ENCODE measurements around the gene TDRD15. TPM values are rescaled to one million over a fixed set of nuclear protein-coding genes. Genes with fewer than 3 reads are reported as not detected.

TDRD15 gene
- total RNA-seq, 2 experiments from 2014 or later, result not detected

DNA sequence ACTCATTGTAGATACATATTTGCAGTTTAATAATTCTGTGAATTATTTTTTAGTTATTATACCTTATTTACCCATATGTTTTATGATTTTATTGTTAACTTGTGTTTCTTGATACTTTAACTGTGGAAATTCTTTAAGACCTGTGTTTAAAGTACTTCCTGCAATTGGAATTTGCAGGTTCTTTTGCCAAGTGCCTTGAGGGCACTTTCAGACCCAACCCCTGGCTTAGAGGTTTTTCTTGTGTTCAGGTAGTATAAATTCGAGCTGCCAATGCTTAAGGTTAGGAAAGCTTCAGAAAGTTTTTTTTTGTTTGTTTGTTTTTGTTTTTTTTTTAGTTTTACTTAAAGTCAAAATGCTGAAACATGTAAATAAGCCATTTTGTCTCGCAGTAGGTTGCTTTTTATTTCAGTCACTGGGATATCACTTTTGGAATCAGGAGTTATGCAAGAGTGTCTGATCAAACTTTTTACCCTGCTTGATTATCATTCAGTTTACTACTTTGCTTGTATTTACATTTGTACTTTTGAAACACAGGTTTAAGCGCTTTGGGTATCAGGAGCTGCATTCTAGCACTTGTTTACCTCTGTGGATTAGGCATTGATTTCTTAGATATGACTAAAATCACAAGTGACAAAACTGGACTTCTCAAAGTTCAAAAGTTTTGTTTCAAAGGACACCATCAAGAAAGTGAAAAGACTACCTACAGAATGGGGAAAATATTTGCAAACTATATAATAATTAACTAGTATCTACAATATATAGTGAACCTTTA, 31.8 kb downstream of the TDRD15 start:
- intact Hi-C loops (cut with micrococcal nuclease), result no loop called here
- DNase-seq, result no peak
- no peaks in the 10 kb centered on the region for H3K36me3 Mint-ChIP-seq (ENCODE audit: low read depth)

DNA sequence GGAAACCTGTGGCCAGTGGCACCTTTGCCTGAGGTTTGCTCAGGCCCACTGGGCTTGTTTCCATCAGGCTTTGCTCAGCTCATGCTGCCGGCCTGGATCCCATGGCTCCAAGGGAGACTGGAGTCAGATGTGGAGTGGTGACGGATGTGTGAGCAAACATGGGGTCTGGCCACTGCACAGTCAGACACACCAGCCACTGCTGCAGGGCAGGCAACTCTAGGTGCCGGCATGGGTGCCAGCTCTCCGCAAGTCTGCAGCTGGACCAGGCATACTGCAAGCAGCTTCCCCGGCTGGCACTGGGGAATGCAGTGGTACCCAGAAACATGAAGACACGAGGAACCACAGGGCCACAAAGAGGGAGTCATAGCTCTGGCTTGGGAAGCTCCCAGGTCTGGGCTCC, 37.4 kb downstream of the TDRD15 start:
- Mint-ChIP-seq H3K36me3 (ENCODE audit: low read depth) (no peaks in the 10 kb centered on the region), H3K9me3 (no peaks in the 10 kb centered on the region), H3K27me3 (ENCODE audit: low read depth) (no peaks in the 10 kb centered on the region), H3K4me1 (ENCODE audit: low read depth) (no peaks in the 10 kb centered on the region), H3K27ac (no peak overlapping the region), H3K4me3 (no peak overlapping the region)
- CTCF ChIA-PET, result interaction anchor here (0.7 kb wide), 1 partner anchor 1566 kb away, joined by 3 read pairs; no protein-coding TSS in a partner anchor
- DNase-seq, result no peak
- intact Hi-C loops (cut with micrococcal nuclease), result no loop called here

More for the DNA sequence above, 31.8 kb downstream of the TDRD15 start:
- Mint-ChIP-seq H3K9me3 (no peaks in the 10 kb centered on the region), H3K4me1 (ENCODE audit: low read depth) (no peaks in the 10 kb centered on the region), H3K27ac (no peak overlapping the region), H3K4me3 (no peak overlapping the region), H3K27me3 (ENCODE audit: low read depth) (peaks cover 4% of the 10 kb centered on the region)
- CTCF ChIA-PET, result interaction anchor here (0.6 kb wide), 1 partner anchor 174 kb away, joined by 4 read pairs; no protein-coding TSS in a partner anchor

DNA sequence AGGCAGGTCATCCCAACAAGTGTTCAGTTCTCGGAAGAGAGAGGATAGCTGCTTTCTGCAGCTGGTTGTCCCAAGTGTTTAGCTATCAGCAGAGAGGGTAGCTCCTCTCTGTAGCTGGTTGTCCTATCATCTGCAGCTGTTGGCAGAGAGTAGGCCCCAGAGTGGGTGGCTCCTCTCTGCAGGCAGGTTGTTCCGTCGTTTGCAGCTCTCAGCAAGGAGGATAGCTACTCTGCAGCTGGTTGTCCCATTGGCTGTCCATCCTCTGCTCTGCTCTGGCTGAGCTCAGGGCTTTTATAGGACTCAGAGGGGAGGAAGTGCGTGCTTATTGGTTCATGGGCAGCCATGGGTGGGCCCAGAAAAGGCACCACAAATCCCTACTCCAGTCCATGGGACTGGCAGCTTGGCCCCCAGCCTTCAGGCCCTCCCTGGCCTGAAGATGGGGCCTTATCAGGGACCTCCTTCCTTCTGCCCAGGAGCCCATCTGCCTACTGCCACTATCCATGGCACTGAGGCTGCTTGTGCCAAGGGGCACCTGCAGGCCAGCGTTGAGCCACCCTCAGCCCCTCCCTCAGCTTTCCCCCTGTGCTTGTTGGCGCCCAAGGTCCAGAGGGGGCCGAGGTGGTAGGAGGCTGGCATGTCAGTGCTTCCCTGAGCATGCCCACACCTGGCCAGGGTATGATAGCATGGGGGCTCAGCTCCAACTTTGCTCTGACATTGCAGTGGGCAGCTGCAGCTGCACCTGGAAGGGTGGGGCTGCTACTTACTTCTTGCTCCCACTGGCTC, 38.3 kb downstream of the TDRD15 start:
- Mint-ChIP-seq H3K36me3 (ENCODE audit: low read depth) (no peaks in the 10 kb centered on the region), H3K27me3 (ENCODE audit: low read depth) (no peaks in the 10 kb centered on the region), H3K9me3 (no peaks in the 10 kb centered on the region), H3K27ac (no peak overlapping the region), H3K4me3 (no peak overlapping the region), H3K4me1 (ENCODE audit: low read depth) (no peaks in the 10 kb centered on the region)
- no peak for DNase-seq
- CTCF ChIA-PET, result interaction anchor here (0.7 kb wide), 1 partner anchor 1565 kb away, joined by 3 read pairs; no protein-coding TSS in a partner anchor
- intact Hi-C loops (cut with micrococcal nuclease), result no loop called here

DNA sequence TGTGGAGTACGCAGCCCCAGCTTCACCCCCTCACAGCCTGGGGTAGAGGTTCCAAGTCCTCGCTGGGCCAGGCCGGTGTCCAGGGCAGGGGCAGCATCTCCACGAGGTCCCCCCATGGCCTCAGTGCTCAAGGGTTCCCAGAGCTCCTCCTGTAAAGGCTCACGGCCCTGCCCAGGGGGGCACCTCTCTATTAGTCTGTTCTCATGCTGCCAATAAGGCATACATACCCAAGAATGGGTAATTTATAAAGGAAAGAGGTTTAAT, 38.8 kb downstream of the TDRD15 start:
- Mint-ChIP-seq H3K4me1 (ENCODE audit: low read depth) (no peaks in the 10 kb centered on the region), H3K27ac (no peak overlapping the region), H3K4me3 (no peak overlapping the region), H3K36me3 (ENCODE audit: low read depth) (no peaks in the 10 kb centered on the region), H3K27me3 (ENCODE audit: low read depth) (no peaks in the 10 kb centered on the region), H3K9me3 (no peaks in the 10 kb centered on the region)
- intact Hi-C loops (cut with micrococcal nuclease), result no loop called here
- no peak for DNase-seq
- CTCF ChIA-PET, result no interaction called here

DNA sequence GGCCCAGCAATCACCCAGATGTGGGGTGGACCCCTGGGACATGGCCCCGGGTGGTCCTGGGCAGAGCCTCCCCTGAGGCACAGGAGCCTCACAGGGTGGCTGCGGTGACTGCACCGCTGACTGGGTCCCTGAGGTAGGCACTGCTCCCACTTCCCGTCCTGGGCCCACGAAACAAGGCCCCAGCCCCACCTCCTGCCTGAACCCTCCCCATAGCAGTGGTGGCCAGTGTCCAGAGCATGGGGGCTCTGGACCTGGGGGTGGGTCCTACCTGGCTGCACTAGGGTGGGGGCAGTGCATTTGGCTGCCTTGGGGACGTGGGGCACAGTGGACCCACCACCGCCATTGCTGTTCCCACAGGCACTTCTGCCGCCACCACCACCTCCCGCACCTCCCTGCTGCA, 39.4 kb downstream of the TDRD15 start:
- no peak overlapping the region for H3K27ac Mint-ChIP-seq
- no peak overlapping the region for H3K4me3 Mint-ChIP-seq
- H3K4me1 Mint-ChIP-seq (ENCODE audit: low read depth), result no peaks in the 10 kb centered on the region
- H3K36me3 Mint-ChIP-seq (ENCODE audit: low read depth), result no peaks in the 10 kb centered on the region
- CTCF ChIA-PET, result no interaction called here
- no peak for DNase-seq
- no peaks in the 10 kb centered on the region for H3K27me3 Mint-ChIP-seq (ENCODE audit: low read depth)
- H3K9me3 Mint-ChIP-seq, result no peaks in the 10 kb centered on the region
- intact Hi-C loops (cut with micrococcal nuclease), result no loop called here

DNA sequence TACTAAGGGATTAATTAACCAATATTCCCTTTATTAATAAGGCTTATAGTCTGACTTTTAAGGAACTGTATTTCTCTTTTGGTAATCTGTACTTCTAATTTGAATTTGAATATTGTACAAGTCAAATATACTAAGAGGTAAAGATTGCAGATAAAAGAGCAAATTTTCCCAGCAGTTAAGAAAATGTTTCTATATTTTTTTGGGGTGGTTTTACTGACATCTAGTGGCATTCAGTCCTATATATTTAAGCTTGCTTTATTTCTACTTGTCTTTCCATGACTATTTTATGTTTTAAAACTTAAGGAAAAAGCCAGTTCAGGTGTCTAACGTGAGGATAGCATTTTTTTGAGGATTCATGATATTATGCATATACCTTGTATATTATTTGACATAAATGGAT, 41.6 kb downstream of the TDRD15 start:
- no peak overlapping the region for H3K4me3 Mint-ChIP-seq
- CTCF ChIA-PET, result interaction anchor here (0.6 to 1.4 kb wide), 2 partner anchors 29 to 123 kb away, joined by 4 to 5 read pairs; no protein-coding TSS in a partner anchor
- no peak for DNase-seq

DNA sequence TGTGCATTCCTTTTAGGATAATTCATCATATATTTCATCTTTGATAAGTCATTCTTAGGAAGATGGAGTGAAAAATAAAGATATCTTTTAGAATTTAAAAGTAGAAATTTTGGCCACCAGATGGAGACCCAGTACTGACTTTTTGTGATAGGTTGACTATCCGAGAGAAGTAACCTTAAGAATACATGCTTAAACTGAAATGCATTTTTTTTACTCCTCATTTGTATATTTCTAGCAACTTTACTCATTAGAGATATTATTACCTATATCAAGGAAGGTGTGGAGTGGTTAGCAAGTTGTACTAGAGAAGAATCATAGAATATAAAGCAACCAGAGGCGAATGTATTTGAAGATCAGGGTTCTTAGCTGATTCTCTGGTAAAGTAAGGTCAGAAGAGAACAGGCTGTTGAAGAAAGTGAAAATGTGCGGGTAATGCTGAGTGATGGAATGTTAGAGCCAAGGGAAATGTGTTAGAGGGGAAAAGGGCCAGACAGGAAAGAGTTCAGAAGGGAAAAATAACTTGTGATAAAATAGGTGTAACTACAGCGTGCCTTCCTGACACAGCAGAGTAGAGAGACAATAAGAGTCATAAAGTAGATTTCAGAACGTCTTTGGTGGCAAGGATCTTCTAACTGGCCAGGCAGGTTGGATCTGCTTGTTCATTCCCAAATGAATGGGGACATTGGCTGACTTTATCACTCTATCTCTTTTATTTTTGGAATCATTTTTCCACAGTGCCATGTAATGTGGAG, 52.3 kb downstream of the TDRD15 start:
- no peaks in the 10 kb centered on the region for H3K36me3 Mint-ChIP-seq (ENCODE audit: low read depth)

More for the DNA sequence above, 41.6 kb downstream of the TDRD15 start:
- peaks cover 6% of the 10 kb centered on the region for H3K27me3 Mint-ChIP-seq (ENCODE audit: low read depth)
- intact Hi-C loops (cut with micrococcal nuclease), result no loop called here
- H3K36me3 Mint-ChIP-seq (ENCODE audit: low read depth), result no peaks in the 10 kb centered on the region
- no peaks in the 10 kb centered on the region for H3K4me1 Mint-ChIP-seq (ENCODE audit: low read depth)
- H3K27ac Mint-ChIP-seq, result no peak overlapping the region
- no peaks in the 10 kb centered on the region for H3K9me3 Mint-ChIP-seq

DNA sequence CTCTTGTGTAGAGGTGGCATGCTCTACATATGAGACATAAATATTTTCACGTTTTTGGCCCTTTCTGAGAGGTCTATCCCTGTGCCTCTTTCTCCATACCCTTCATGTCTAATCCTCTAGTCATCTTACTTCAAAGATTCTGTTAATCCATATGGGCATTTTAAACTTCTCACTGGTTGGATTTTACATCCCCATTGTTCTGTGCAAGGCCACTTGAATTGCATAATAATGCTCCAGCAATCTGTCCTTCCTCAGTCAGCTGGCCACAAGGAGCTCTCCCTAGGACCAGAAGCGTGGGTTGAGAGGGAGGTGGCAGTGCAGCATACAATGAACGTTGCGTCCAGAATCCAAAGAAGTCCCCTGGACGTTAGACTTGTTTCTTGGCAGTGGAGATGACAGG, 58.2 kb downstream of the TDRD15 start:
- H3K4me3 Mint-ChIP-seq, result no peak overlapping the region
- H3K27me3 Mint-ChIP-seq (ENCODE audit: low read depth), result no peaks in the 10 kb centered on the region
- peaks cover 3% of the 10 kb centered on the region for H3K9me3 Mint-ChIP-seq
- CTCF ChIA-PET, result no interaction called here
- no peak for DNase-seq
- H3K4me1 Mint-ChIP-seq (ENCODE audit: low read depth), result no peaks in the 10 kb centered on the region
- intact Hi-C loops (cut with micrococcal nuclease), result no loop called here
- no peaks in the 10 kb centered on the region for H3K36me3 Mint-ChIP-seq (ENCODE audit: low read depth)
- H3K27ac Mint-ChIP-seq, result no peak overlapping the region

More for the DNA sequence above, 52.3 kb downstream of the TDRD15 start:
- DNase-seq, result no peak
- Mint-ChIP-seq H3K9me3 (peaks cover 2% of the 10 kb centered on the region), H3K27ac (no peak overlapping the region), H3K4me1 (ENCODE audit: low read depth) (no peaks in the 10 kb centered on the region), H3K27me3 (ENCODE audit: low read depth) (no peaks in the 10 kb centered on the region), H3K4me3 (no peak overlapping the region)
- CTCF ChIA-PET, result no interaction called here
- intact Hi-C loops (cut with micrococcal nuclease), result no loop called here

DNA sequence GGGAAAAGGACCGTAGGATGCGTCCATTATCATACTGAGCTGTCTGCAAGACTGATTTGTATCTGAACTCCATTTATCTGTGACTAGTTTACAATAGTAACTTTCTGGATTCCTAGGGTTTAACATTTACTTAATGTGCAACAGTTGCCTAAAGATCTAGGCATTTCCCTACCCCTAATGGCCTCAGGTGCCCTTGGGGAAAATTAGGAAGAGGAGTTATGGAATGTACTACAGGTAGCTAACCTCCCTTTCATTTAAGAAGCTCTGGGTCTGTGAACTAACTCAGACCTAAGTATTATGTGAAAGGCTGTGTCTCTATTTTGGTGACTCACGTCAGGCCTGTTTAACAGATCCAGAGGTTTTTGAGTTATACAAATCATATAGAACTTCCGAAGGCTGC, 59.5 kb downstream of the TDRD15 start:
- no peaks in the 10 kb centered on the region for H3K36me3 Mint-ChIP-seq (ENCODE audit: low read depth)
- CTCF ChIA-PET, result no interaction called here
- intact Hi-C loops (cut with micrococcal nuclease), result no loop called here
- no peaks in the 10 kb centered on the region for H3K27me3 Mint-ChIP-seq (ENCODE audit: low read depth)
- no peaks in the 10 kb centered on the region for H3K4me1 Mint-ChIP-seq (ENCODE audit: low read depth)
- H3K27ac Mint-ChIP-seq, result no peak overlapping the region
- H3K4me3 Mint-ChIP-seq, result no peak overlapping the region
- no peak for DNase-seq
- H3K9me3 Mint-ChIP-seq, result peaks cover 2% of the 10 kb centered on the region

DNA sequence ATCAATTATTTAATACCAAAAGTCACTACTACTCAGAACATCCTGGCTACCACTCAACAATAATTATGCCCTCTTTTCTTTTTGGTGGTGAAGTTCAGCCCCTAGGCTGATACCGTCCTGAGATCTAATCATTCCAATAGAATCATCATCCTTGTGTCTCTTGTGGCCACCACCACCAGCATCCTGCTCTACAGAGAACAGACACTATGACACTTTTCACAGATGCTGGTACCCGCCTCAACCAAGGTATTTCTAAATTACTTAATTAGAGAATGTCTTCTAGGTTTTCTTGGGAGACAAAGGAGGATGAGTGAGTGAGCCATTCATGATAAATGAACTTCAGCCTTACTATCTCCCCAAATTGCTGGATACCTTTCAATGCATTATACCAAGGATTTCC, 60.0 kb downstream of the TDRD15 start:
- intact Hi-C loops (cut with micrococcal nuclease), result no loop called here
- peaks cover 2% of the 10 kb centered on the region for H3K9me3 Mint-ChIP-seq
- no peak for DNase-seq
- no peaks in the 10 kb centered on the region for H3K36me3 Mint-ChIP-seq (ENCODE audit: low read depth)
- H3K27ac Mint-ChIP-seq, result no peak overlapping the region
- H3K4me1 Mint-ChIP-seq (ENCODE audit: low read depth), result no peaks in the 10 kb centered on the region
- no peaks in the 10 kb centered on the region for H3K27me3 Mint-ChIP-seq (ENCODE audit: low read depth)
- H3K4me3 Mint-ChIP-seq, result no peak overlapping the region
- CTCF ChIA-PET, result no interaction called here

DNA sequence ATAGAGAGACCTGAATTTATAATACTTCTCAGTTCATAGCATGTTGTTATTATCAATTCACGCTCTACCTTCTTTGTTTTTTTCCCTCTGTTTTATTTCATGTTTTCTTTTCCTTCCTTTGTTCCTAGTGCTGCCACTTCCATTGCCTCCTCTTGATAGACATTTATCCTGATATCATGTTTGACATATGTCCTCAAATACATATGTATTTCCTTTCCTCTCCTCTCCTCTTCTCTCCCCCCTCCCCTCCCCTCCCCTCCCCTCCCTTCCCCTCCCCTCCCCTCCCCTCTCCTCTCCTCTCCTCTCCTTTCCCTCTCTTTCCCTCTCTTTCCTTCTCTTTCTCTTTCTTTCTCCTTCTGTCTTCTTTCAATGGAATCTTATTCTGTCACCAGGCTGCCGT, 67.8 kb downstream of the TDRD15 start:
- Mint-ChIP-seq H3K4me3 (no peak overlapping the region), H3K27me3 (ENCODE audit: low read depth) (no peaks in the 10 kb centered on the region), H3K36me3 (ENCODE audit: low read depth) (no peaks in the 10 kb centered on the region), H3K27ac (no peak overlapping the region), H3K4me1 (ENCODE audit: low read depth) (no peaks in the 10 kb centered on the region), H3K9me3 (peaks cover 3% of the 10 kb centered on the region)
- intact Hi-C loops (cut with micrococcal nuclease), result no loop called here
- CTCF ChIA-PET, result no interaction called here
- no peak for DNase-seq
